Sciatic nerve (tissue), 2 donors: ENCODE results near the gene SLC25A13. TPM values are rescaled to one million over a fixed set of nuclear protein-coding genes. Genes with fewer than 3 reads are reported as not detected.

ENCODE experiments used
- ATAC-seq: fragments of 200-7000 bp; cut with Tn5 transposase; one replicate; pipeline ENCODE4 v1.9.1; 2020; ENCODE audit warnings: mild to moderate bottlenecking, moderate library complexity
- DNase-seq: peaks from one replicate; pipeline ENCODE4 v3.0.0-alpha.2; 2020; ENCODE audit warnings: low spot score
- intact Hi-C: fragments of 100-400 bp; cut with DNase I; formaldehyde crosslinking; loops from one replicate; pipeline ENCODE4 v1.14.2; 2022
- total RNA-seq: library from RNA; stranded (reverse); fragmentation: NEBNext Ultra II Directional; extraction: Animal tissue kit (Norgen Biotek cat#: 25700); gene quantifications from one replicate; pipeline ENCODE4 v1.2.1, GENCODE V29; 2021
- donor health status: DM: no; HTN: no; CAD: no.
- donor health status: DM: no; HTN: no; CAD: no.

SLC25A13 gene
- total RNA-seq, 1 donor from 2014 or later, result 33.5 TPM

DNA sequence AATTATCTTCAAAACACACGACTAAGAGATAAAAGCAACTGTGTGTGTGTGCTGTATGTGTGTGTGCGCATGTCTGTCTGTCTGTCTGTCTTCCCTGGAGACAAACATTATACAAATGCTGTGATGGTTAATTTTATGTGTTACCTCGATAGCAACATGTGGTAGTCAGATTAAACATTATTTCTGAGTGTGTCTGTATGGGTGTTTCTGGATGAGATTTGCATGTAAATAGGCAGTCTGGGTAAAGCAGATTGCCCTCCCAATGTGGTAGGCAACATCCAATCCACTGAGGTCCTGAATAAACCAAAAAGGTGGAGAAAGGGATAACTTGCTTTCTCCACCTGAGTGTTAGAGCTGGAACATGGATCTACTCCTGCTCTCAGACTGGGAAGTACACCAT lies 67.9 kb downstream of the SLC25A13 start:
- no peak for ATAC-seq
- intact Hi-C loops, result no loop called here
- no peak for DNase-seq

DNA sequence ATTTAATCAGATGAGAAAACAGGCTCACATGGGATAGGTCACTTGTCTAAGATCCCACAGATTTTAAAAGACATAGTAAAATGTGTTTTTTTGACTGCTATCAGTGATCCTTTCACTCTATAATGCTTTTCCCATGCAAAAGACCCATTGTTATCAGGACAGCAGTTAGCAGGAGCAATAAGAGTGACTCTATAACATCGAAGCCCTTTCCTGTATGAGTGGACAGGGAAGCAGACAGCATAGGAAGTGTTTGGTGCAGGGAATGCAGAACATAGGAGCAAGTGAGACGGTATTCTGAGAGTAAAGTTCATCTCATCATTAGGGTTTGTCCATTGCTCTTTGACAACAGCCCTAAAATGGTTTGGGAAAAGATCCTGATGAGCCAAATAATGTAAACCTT lies 68.5 kb downstream of the SLC25A13 start:
- intact Hi-C loops, result no loop called here
- no peak for ATAC-seq
- DNase-seq, result no peak

DNA sequence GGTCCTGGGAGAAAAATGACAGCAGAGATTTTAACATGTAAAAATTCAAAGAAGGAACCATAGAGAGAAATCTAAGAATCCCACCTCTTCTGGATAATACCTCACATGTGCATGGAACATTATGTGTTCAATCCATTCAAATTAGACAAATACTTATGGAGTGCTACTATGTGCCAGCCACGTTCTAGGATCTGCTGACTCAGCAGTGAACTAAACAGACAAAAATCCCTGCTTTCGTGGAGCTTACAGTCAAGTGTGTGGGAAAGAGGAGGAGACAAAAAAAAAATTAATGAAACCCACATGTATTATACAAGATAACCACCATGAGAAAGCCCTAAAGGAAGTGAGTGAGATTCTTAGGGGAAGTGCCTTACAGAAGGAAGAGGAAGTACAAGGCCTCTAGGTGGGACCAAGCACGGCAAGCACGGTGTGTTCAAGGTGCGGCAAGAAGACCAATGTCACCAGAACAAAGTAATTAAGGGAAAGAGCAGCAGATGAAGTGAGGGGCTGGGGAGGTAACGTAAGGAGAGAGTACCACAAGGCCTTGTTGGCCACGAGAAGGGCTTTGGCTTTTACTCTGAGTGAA lies 71.0 kb downstream of the SLC25A13 start:
- DNase-seq (no peak), ATAC-seq (no peak)
- intact Hi-C loops, result no loop called here

DNA sequence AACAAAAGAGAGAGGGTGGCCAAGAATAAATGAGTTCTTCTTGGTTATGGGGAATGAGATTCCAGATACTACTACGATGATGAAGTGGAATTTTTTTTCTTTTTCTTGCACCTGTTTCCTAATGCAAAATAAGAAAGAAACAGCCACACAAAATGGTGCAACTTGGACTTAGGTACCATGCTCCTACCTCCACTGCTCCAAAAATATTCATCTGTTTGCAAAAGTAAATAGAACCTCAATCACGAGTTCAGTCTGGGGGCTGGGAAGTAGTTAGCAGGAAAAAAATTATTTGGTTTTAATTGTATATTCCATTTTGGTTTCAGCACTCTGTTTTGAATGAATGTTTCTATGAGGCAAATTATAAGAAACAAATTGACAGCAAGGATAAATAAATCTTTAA lies 73.5 kb downstream of the SLC25A13 start:
- ATAC-seq, result no peak
- no peak for DNase-seq
- intact Hi-C loops, result no loop called here

DNA sequence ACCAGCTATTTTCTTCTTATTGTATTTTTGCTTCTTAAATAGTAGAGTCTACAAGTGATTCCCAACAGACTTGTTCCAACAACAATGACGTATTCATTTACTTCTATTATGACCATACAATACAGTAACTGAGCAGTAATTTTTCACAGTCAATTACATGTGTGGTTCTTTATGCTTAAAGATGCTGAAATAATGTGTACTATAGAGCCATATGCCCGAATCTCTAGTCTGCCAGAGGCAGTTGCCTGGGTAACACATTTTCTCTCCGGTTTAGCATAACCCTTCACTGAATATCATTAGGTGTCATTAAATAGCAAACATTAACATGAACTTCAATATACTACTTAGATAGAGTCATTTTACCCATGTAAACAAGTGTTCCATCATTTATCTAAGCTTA lies 75.0 kb downstream of the SLC25A13 start:
- ATAC-seq (no peak), DNase-seq (no peak)
- intact Hi-C loops, result no loop called here

DNA sequence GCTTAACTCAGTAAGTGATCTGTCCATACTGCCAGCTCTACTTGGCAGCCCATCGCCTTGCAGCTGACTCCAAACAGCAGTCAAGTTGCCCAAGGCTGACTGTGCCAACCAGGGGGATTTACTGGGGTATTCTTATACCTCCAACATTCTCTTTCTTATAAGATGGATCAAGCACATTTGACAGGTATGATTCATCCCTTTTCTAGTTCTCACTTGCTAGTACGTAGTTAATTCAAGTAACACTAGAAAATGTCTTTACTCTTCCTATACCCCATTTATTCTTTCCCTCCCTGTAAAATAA lies 77.0 kb downstream of the SLC25A13 start:
- no peak for DNase-seq
- intact Hi-C loops, result no loop called here
- ATAC-seq, result no peak

DNA sequence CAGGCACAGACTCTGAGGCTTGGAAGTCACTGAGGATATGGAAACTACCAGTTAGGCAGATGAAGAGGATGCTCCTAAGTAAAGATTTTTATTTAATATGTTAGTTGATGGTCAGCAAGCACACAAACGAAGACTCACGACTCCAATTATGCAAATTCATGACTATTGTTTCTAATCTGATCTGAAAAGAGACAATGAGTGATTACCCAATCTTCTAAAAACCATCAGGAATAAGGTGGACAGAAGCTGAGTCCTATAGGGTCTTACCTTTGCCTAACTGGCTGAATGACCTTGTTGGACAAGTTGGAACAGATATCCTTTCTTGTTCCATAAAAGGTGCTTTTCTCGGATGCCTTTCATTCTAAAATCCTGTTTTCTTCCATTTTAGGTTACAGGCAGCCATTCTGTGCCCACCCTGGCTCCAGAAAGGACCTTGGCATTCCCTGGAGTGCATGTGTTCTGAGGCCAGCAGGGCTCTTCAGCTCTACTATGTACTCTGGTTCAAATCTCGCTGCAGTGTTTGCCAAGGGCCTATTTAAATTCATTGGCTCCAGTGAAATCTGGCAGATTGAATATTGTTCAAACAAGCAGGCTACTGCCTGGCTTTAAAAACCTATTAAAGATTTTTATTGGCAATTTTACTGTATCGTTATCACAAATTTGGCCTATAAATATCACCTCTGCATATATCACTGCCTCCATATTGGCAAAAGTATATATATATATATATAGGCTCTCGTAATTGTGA lies 77.5 kb downstream of the SLC25A13 start:
- DNase-seq, result no peak
- intact Hi-C loops, result no loop called here
- ATAC-seq, result no peak

DNA sequence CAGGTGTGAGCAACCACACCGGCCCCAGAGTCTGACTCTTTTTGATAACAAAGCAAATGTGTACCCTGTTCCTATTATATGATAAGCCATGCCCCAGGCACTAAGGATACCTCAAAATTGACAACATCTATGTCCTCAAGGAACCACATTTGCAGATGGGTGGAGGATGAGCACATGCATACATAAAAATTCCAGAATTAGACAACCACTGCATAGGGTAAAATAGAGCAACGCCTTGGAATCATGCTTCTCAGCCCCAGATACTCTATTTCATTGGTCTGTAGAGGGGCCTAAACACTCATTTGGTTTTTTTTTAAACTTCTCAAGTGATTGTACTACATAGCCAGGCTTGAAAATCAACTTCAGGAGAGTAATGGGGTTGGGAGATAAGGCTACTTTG lies 78.7 kb downstream of the SLC25A13 start:
- ATAC-seq (no peak), DNase-seq (no peak)
- intact Hi-C loops, result no loop called here

DNA sequence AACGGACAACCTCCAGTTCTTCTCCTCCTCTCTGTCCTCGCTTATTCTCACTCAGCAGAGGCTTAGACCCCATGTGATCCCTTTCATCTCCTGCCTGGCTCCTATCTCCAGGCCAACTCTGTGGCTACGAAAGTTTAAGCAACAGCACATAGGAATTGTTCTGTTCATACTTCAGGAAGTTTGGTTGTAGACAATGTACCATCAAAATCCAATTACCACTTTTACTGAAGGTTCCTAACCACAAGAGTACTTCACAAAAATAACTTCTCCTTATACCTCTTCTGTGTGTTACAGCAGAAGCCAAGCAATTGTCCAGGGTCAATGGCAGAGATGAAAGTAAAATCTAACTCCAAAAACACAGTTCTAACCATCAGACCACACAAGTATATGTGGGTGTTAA lies 80.0 kb downstream of the SLC25A13 start:
- no peak for ATAC-seq
- DNase-seq, result no peak
- intact Hi-C loops, result no loop called here

DNA sequence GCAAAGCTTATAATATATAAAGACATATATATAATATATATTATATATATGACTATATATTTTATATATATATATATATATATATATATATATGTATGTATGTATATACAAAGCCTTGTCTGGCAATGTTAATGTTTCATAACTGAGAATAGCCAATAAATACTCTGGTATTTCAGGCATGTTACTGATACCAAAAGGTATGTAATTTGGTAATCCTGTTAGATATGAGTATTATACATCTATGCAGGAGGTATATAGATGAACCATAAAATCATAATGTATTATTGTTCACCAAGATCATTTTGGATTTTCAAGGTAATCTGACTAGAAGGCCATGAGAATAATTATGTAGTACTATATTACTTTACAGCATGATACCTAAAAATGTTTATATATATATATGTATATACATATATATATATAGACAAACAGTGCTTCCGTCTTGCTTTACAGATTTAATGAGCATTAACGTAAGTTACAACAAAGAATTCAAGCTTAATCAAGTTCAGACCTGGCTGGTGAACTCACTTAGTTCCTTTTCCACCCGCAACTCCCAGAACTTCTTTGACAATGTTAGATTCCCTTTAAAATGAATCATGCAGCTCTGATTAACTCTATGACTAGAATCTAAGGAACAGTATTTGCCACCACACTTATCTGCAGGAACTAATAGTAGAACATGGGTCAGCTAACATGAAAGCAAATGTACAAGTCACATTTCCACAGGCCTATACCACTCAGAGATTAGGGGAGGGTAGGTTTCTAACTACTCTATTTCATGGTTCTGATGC lies 82.7 kb downstream of the SLC25A13 start:
- ATAC-seq (no peak), DNase-seq (no peak)
- intact Hi-C loops, result no loop called here

DNA sequence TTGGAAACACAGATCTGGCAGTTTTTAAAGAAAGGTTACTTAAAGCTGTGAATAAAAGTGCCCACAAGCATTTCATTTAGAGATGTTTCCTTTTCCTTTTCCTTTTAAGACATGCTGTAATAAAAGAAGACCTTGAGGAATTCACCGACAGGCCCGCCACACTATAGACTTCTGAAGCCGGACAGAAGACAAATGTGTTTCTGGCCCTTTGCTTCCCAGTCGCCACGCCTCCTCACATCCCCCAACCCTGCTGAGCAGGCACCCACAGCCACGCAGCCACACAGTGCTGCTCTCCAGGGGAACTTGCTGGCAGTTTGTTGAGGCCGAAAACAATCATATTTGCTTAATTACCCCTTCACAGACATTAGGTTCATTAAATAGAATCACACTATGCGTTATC lies 83.4 kb downstream of the SLC25A13 start:
- DNase-seq, result no peak
- no peak for ATAC-seq
- intact Hi-C loops, result no loop called here

DNA sequence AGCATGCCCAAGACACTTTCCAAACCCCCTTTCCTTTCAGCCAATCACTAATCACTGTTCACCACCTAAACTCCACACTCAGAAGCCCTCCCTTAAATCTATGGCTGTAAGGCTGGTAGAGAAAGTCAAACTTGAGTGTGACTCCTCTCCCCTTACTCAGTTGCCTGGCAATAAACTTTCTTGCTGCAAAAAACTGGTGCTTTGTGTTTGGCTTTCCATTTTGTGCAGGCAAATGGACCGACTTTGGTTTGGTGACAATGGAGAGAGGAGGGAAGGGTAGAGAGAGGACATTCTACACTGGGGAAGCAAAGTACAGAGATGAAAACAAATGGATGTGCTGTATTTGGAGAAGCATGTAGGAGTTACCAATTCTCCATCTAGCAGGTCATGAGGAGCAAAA lies 84.9 kb downstream of the SLC25A13 start:
- DNase-seq (no peak), ATAC-seq (no peak)
- intact Hi-C loops, result no loop called here

DNA sequence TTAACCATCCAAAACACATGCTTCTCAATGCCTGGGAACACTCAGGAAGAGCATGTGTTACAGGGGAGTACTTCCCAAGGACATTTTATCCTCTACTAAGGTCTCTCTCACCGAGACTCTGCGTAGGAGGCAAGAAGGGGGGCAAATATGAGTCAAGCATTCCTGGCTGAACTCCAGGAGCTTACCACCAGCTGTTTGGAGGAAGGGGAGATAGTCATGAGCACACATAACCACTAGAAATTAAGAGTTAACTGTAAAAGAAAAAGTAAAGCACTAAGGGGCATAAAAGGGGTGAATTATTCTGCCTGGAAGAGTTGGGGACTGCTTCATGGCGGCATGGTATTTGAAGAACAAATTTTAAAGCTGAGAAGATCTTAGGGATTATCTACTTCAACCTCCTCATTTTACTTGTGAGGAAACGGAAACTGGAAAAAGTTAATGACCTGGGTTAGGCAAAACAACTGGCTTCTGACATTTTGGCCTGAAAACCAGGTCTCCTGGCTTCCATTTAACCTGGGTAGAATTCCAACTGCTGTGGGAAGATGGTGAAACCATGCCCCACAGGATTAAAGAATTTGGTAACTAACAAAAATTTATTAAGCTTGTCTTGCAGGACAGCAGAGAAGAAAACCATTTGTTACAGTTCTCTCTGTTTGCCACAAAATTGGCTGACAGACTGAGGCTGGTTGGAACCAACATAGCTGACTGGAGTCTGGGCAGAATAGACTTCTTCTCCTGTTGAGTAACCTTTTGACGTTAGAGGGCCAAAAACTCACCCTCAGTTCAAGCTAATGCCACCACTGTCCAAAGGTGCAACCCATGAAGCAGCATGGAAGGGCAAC lies 85.5 kb downstream of the SLC25A13 start:
- intact Hi-C loops, result no loop called here
- no peak for DNase-seq
- ATAC-seq, result peak; percentile 88

DNA sequence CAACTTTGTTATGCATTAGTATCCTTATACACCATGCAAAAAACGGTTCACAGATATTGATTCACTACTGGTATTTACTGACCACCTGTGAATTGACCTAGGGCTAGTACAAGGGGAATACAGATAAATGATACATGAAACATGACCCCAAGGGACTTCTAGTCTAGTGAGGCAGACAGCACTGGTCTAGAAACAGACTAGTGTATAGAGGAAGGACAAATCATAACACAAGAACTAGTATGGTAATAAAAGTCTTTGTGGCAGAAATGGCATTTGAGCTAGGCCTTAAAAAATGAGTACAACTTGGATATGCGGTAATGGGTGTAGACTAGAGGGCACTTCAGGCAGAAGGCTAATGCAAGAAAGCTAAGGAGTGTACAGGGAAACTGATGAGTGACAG lies 86.6 kb downstream of the SLC25A13 start:
- intact Hi-C loops, result no loop called here
- DNase-seq (no peak), ATAC-seq (no peak)

DNA sequence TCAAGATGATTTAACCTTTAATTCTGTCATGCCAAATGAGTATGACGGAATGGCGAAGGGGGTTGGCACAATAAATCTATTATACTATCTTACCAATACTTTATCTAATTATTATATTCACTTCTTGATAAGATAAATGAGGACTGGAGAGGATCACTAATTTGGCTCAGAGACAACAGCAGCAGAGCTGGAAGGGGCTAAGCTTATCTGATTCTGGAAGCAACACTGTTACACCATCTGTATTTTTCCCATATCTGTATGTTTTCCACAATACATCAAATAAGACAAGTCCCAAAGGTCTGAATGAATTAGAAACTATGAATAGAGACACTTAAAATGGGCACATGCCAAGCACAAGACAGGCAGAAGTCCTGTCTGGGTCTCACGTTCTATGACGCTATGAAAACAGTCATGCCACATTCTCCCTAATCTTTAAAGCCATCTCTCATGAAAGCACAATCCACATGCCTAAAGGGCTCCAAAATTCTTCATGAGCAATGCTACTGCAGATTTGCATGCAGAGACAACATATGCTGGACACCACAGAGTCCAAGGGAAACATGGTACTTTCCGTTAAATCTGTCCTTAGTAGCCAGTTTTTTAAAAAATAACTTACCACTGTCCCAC lies 88.3 kb downstream of the SLC25A13 start:
- no peak for ATAC-seq
- intact Hi-C loops, result no loop called here
- no peak for DNase-seq

DNA sequence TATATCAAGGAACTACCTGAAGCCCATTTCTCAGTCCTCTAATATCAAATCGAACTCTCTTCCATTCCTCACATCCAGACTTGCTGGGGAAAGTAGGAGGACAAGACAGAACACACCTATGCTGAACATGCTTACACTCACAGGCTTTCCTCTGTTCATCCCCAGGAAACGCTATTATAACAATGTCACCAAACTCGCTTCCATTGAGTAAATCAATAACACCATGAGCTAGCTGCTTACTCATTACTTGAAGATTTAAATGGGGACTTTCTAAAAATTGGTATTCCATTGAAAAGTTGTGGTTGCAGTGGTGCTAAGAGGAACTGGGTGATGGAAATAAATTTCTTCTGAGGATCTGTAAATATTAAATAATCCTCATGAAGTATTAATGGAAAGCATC lies 88.8 kb downstream of the SLC25A13 start:
- DNase-seq (no peak), ATAC-seq (no peak)
- intact Hi-C loops, result no loop called here

DNA sequence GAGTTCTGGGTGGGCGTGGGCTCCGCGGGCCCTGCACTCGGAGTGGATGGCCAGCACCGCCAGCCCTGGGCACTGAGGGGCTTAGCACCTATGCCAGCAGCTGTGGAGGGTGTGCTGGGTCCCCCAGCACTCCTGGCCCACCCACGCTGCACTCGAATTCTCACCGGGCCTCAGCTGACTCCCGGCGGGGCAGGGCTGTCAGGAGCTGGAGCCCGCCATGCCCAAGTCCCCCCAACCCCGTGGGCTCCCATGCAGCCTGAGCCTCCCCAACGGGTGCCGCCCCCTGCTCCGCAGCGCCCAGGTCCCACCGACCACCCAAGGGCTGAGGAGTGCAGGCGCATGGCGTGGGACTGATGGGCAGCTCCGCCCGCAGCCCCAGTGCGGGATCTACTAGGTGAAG lies 93.1 kb downstream of the SLC25A13 start:
- intact Hi-C loops, result no loop called here
- DNase-seq (no peak), ATAC-seq (no peak)

DNA sequence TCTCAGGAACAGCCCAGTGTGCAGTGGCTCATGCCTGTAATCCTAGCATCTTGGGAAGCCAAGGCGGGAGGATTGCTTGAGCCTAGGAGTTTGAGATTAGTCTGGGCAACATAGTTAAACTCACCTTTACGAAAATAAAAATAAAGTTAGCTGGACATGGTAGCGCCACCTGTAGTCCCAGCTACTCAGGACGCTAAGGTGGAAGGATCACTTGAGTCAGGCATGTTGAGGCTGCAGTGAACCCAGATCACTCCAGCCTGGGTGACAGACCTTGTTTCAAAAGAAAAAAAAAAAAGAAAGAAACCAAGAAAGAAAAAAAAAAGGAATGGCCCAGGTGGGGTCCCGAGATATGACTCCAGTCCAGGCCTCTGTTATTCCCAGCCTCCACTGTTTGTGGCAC lies 96.6 kb downstream of the SLC25A13 start:
- intact Hi-C loops, result no loop called here
- ATAC-seq (no peak), DNase-seq (no peak)

DNA sequence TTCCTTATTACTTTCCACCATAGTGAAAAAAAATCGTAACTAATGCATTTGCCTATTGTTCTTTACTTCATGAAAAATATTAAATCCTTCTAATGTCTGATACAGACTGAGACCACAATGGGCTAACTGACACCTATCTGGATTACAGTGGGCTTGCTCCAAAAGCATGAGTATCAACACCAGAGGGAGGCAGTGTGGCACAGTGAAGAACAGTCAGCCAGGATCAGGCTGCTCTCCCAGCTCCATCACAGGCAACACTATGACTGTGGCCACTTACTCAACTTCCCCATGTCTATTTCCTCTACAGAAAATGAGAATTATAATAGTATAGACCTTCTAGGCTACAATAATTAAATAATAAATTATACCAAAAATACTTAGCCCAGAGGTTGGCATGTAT lies 97.2 kb downstream of the SLC25A13 start:
- no peak for DNase-seq
- intact Hi-C loops, result no loop called here
- ATAC-seq, result no peak
